GM19372 (cell line): ENCODE measurements around the gene OR51B6.
"Not testable (repeated sequence)": the region's sequence is repeated elsewhere in the genome, so short reads cannot be mapped to it uniquely, and the experiment has no call there.

Experiments used
- ATAC-seq: cut with Tn5 transposase; IDR thresholded peaks from one replicate; pipeline ENCODE4 v1.9.1; 2021; ENCODE audit warnings: mild to moderate bottlenecking, low read depth, moderate library complexity; ENCODE audit not compliant: unreplicated experiment

Gene OR51B6, protein sequence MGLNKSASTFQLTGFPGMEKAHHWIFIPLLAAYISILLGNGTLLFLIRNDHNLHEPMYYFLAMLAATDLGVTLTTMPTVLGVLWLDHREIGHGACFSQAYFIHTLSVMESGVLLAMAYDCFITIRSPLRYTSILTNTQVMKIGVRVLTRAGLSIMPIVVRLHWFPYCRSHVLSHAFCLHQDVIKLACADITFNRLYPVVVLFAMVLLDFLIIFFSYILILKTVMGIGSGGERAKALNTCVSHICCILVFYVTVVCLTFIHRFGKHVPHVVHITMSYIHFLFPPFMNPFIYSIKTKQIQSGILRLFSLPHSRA

DNA sequence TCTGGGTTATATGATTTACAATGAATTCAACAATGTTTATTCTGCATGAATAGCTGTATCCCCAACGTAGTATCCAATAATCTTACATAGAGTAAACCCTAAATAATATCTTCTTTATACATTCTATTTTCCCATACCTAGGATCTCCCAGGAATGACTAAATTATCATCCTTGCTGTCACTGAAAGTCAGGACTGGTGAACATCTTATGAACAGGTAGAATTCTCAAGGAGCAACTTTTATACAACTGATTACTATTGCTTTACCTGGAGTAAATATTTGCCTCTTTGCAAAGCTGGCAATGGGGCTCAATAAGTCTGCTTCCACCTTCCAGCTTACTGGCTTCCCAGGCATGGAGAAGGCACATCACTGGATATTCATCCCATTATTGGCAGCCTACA, at the start of gene OR51B6:
Gene OR51B6, plus strand, starts transcription at position 301 of the 400 bp plus-strand sequence. Its CDS starts 0 bp downstream, at position 301.
- ATAC-seq: no peak

DNA sequence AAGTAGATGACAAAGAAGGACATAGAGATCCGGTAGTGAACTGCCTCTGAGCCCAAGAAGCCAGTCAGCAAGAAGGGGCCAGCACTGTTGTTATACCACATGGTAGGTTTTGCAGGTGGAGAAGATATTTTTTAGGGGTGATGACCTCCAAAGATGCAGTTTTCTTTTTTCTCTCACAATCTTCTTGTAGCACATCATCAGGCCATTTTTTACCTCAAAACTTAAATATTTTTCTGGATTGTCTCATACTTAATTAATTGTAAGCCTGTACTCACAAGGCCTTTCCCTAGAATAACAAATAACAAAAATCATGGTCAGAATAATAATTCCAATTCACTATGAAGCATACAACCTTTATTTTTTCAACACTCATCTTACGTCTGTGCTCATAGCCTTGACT, 49.5 kb upstream of the OR51B6 start, which contains the start of gene OR51B4:
Gene OR51B4, minus strand, starts transcription at position 101 of the 400 bp plus-strand sequence. Its CDS starts 0 bp downstream, at position 101.
- ATAC-seq: no peak

DNA sequence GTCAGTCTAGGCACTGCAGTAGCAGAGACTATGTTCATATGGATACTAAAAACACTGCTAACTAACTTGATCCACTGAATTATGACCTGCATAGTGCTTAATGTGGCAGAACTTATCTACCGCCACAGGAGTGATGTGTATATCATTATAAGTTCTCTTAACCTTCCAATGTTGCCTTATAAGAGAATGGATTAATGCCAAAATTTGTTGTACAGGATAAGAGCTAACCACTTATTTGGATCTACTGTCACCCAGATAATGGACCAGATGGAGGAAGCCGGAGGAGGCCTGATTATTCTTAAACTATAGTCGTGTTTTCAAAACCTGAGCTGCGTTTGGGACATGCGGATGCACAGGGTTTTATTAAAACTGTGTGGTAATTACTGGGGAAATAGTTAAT, 47.7 kb upstream of the OR51B6 start:
- no peak for ATAC-seq

DNA sequence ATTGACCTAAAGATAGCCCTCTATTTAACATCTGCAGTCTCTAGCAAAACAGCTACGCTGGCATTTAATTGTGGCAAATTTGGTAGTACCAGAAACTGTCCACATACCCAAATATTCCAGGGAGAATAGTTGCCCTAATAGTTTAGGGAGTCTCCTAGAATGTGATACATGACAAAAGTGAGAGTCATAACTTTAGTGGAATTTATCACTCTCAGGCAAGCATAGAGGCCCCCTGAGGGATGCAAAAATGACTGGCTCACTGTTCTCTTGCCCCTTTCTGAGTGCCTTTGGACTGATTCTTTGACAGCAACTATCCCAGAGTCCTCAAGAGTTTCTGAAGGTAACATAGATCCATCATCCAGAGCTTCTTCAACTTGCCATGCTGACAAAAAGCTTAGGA, 47.3 kb upstream of the OR51B6 start:
- no peak for ATAC-seq

DNA sequence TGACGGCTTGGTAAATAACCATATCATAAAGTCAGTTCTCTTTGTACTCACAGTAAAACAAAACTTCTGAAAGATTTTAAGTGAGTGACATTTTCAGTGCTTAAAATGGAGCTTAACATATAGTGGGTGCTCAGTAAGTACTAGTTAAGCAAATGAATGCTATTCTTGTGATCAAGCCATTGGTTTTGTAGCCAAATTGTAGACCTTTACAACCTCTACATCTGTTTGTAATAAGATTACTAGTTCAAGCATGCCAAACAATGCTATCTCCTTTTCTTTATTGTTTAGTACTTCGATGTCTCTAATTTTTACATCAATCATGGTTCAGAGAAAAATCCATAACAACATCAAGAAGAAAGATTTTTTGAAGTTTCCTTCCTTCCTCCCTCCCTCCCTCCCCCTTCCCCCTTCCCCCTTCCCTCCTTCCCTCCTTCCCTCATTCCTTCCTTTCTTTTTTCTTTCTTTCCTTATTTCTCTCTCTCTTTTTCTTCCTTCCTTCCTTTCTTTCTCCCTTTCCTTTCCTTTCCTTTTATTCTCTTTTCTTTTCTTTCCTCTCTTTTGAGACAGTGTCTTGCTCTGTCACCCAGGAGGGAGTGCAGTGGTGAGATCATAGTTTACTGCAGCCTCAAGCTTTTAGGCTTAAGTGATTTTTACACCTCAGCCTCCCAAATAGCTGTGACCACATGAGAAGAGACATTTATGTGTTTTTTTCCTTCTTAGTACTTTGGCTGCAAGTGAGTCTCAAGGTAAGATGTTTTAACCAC, 43.9 kb upstream of the OR51B6 start:
- no peak for ATAC-seq

DNA sequence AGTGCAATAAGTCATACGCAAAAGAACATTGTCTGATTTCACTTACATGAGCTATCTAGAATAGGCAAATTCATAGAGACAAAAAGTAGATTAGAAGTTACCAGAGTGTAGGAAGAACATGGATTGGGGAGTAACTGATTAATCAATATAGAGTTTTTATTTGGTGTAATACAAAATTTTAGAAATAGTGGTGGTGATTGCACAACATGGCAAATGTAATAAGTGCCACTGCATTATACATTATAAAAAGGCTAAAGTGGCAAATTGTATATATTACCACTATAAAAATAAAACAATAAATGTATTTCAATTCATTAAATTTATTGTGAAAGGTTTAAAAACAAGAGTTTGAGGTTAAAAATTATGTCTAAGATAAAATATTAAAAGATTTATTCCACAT, 40.9 kb upstream of the OR51B6 start:
- ATAC-seq: no peak

DNA sequence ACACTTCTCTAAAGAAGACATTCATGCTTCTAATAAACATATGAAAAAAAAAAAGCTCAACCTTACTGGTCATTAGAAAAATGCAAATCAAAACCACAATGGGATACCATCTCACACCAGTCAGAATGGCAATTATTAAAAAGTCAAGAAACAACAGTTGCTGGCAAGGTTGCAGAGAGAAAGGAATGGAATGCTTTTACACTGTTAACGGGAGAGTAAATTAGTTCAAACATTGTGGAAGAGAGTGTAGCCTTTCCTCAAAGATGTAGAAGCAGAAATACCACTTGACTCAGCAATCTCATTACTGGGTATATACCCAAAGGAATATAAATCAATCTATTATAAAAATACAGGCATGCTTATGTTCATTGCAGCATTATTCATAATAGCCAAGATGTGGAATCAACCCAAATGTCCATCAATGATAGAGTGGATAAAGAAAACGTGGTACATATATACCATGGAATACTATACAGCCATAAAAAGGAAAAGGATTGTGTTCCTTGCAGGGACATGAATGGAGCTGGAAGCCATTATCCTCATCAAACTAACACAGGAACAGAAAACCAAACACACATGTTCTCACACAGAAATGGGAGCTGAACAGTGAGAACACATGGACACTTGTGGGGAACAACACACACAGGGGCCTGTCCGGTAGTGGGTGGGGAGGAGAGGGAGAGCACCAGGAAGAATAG, 37.8 kb upstream of the OR51B6 start:
- ATAC-seq: not testable (repeated sequence)

DNA sequence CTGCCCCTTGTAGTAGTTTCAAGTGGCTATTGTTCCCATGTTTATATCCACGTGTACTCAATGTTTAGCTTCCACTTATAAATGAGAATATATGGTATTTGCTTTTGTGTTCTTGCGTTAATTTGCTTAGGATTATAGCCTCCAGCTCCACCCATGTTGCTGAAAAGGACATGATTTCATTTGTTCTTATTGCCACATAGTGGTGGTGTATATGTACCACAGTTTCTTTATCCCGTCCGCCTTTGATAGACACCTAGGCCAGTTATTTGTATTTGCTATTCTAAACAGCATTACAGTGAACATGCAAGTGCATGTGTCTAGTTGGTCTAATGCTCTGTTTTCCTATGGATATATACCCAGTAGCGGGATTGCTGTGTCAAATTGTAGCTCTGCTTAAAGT, 34.0 kb upstream of the OR51B6 start:
- no peak for ATAC-seq

DNA sequence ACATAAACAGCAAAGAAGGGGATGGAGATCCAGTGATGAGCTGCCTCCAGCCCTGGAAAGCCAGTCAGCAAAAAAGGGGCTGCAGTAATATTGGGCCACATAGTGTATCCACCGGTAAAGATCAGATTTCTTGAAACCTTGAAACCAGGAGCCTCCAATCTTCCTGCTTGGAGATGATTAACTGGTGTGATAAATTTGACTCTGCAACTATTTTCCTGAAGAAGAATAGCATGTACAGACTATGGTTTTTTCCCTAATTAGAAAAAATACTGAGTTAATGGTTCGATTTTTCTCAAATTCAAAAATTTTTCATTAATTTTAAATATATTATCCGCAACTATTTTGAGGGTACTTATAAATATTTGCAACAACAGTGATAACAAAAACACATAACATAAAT, 27.1 kb upstream of the OR51B6 start, which contains the start of gene OR51B2:
Gene OR51B2, minus strand, starts transcription at position 101 of the 400 bp plus-strand sequence. Its CDS starts 0 bp downstream, at position 101.
- ATAC-seq: no peak

DNA sequence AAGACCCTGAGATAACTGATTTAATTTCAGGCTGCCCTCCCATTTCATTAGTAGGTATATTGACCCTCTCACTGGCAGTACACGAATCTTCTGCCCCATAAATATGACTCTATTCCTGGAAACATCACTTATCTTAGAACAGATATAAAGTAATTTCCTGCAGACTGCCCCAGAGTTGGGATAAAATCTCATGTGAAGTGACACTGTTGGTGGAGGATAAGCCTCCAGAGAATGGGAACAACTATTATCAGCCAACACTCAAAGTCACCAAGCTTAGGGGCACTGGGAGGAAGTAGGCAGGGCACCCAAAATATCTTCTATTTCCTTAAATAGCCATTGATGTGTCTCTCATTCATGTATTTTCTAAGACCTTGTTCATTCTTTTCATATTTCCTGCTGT, 16.1 kb upstream of the OR51B6 start:
- ATAC-seq: no peak

DNA sequence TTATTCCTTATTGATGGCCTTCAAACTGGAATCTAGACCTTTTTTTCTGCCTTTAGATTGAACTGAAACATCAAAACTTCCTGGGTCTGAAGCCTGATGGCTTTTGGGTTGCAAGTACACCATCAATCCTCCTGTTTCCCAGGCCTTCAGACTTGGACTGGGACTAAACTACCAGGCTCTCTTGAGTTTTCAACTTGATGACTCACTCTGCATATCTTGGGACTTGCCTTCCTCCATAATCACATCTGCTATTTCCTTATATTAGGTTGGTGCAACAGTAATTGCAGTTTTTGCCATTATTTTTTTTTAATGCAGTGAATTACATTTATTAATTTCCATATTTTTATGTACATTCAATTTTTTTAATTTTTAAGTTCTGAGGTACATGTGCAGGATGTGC, 15.0 kb upstream of the OR51B6 start:
- ATAC-seq: no peak

DNA sequence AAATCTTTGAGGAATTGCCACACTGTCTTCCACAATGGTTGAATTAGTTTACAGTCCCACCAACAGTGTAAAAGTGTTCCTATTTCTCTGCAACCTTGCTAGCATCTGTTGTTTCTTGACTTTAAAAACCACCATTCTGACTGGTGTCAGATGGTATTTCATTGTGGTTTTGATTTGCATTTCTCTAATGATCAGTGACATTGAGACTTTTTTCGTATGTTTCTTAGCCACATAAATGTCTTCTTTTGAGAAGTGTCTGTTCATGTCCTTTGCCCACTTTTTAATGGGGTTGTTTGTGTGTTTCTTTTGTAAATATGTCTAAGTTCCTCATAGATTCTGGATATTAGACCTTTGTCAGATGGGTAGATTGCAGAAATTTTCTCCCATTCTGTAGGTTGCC, 14.1 kb upstream of the OR51B6 start:
- ATAC-seq: not testable (repeated sequence)

DNA sequence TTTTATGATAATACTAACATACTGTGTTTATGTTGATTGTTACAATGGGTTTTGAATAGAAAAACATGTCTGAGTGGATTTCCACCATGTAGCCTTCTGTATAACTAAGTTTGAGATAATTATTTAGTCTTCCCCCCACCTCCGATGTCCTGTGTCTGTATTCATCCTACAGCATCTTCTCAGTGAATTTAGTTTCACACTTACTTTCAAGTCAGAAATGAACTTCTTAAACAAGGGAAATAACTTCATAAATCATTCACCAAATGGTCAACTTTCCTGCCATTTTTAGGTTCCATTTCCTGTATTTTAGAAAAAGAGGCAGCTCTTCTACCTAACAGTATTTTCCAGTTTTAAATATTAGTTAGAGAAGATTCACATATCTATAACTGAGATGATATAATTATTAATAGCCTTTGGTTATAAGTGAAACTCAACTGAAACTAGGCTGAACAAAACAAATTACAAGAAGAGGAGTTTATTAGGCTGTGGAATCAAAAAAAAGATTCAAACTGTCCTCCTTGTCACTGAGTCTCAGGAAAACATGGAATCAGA, 11.5 kb upstream of the OR51B6 start:
- peak; percentile 66 for ATAC-seq

DNA sequence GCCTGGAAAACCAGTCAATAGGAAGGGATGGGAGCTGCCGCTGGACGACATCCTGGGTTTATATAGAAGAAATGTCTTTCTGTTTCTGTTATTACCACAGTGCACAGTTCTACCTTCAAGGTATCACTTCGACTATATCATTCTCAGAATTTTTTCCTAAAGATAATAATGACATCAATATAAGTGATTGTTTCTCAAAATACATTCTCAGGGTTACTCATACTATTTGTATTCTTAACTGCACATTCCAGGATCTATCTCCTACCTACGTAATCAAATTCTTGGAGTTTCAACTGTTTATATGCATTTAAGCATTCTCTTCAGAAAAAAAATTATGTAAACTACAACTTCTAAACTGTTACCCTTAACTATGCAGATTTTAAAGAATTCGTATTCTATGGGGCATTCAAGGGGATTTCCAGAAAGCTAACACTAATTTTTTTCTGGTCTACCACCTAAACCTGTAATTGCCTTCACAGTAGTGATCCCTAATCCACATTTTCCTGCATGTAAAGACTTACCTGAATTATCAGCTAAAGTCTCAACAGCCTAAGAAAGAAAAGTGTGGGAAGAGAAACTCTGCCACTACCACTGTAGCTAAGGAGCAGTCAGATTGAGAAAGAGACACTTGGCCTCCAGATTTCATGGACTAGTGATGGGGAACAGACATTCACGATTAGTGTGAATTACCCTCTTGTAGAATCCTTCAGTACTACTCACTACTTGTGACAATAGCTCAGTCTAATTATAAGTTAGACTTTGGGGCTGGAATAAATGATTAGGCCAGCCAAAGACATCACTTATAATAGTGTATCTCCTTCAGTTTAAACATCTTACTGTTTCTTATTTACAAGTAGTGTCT, 7.6 kb upstream of the OR51B6 start, which contains the start of gene OR51B5:
Gene OR51B5, minus strand, starts transcription at position 51 of the 862 bp plus-strand sequence. Its CDS starts 0 bp downstream, at position 51.
- no peak for ATAC-seq

DNA sequence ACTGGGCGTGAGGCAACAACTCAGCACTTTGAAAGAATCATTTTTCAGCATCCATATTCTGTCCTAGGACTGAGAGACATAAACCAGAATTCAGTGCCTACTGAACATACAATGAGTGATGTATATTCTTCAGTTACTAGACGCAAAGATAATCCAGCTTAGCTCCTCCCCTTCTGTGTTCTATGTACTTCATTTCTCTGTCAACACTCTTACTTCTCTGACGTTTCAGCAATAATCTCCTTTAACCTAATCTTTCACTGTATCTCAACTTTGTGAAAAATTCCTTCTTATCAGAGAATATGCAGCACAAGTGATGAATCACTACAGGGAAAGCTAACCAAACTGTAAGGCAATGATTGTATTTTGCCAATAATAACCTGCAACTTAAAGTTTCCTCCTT, 5.5 kb upstream of the OR51B6 start:
- no peak for ATAC-seq

DNA sequence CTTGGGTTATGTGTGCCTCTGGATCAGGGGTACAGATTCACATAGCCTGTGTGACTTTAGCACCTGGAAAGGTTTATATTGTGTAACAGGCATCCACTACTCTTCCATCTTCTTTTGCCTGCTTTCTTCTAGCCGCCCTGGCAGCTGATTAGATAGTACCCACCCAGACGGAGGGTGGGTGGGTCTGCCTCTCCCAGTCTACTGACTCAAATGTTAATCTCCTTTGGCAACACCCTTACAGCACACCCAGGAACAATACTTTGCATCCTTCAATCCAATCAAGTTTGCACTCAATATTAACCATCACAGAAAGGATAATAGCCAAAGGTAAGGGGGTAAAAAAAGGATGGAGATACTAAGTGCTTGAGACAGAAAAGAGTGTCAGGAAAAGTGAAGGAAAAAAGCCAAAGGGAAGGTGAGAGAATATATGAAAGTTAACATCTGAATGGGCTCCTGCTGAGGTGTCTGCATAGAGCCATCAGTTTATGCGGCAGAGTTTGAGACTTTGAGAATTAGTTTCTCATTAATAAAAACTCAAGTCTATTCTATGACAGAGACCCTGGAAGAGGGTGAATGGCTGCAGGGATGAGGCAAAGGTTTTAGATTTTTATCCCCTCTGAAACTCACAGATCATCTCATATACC, 2.6 kb upstream of the OR51B6 start:
- ATAC-seq: no peak

DNA sequence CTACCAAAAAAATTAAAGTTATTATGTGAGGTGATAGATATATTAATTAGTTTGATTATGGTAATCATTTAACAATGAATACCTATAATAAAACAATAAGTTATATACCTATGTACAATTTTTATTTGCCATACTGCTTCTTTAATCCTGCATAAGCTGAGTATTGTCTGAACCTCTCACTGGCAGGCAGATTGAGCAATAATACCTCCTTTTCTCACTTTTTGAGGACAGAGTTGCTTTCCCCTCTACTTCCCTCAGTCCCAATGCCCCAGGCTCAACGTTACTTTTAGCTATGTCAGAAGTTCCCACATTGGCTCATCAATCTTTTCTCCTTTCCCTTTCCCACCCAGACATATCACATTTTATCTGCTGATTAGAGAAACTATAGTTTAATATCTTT, 1.8 kb upstream of the OR51B6 start:
- ATAC-seq: no peak

DNA sequence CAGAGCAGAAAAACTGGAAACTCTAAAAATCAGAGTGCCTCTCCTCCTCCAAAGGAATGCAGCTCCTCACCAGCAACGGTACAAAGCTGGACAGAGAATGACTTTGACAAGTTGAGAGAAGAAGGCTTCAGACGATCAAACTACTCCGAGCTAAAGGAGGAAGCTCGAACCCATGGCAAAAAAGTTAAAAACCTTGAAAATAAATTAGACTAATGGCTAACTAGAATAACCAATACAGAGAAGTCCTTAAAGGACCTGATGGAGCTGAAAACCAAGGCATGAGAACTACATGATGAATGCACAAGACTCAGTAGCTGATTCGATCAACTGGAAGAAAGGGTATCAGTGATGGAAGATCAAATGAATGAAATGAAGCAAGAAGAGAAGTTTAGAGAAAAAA, 4.7 kb downstream of the OR51B6 start:
- ATAC-seq: not testable (repeated sequence)

DNA sequence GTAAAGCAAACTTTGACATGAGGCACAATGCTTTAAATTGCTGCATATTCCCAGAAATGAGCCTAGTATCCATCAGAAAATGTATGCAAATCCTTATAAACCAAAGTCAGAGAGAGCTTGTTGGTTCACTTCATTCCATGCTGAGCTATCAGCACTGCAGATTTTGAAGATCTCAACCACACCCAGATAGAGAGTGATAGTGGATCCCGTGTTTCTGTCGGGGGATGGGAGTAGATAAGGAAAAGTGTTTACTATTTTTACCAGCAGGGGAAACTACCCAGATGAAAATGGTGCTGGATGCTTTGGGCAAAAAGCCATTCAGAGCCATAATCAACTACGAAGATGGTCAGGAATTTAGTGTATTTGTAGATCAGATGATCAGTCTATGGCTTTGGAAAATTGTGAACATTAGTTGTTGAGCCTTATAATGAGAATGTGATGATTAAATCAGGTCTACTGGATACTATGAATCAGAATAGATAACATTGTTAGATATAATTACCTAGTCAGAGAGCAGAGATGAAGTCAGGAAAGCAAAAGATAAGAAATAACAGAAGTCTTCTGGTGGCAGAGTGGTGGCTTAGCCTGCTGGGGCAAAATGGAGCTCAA, 10.8 kb downstream of the OR51B6 start:
- ATAC-seq: no peak
